HEK293 (cell line): ENCODE measurements around the gene PREX1.

Source experiments
- CTCF ChIA-PET: fragments of 350-600 bp; formaldehyde crosslinking; extraction: SDS; loops from one replicate; lab custom pipeline; 2021; ENCODE audit warnings: antibody characterized with exemption; lab: Yijun Ruan, JAX
- POLR2A ChIA-PET: fragments of 300-600 bp; formaldehyde crosslinking; extraction: SDS; loops from one replicate; lab custom pipeline; 2020; ENCODE audit warnings: antibody characterized with exemption, inconsistent platforms; lab: Yijun Ruan, JAX
- H3K27ac ChIP-seq: fragments of 200-500 bp; sonication (Bioruptor generic); 2 replicates; pipeline ENCODE4 v1.5.1; 2014; ENCODE audit warnings: low read depth, low read length, control low read depth, inconsistent platforms; ENCODE audit errors: extremely low read depth
- H3K36me3 ChIP-seq, 2 experiments: fragments of 200-500 bp in 1 of 2; sonication (Bioruptor generic) in 1 of 2; 1 replicate in 1 of 2; 2 replicates in 1 of 2; pipeline ENCODE4 v1.5.1; 2014 to 2017; ENCODE audit warnings: inconsistent platforms in 2 of 2, low read length in 2 of 2; ENCODE audit not compliant: control insufficient read depth in 2 of 2, insufficient read depth in 1 of 2
- H3K4me1 ChIP-seq: fragments of 200-500 bp; sonication (Bioruptor generic); 2 replicates; pipeline ENCODE4 v1.5.1; 2014; ENCODE audit warnings: mild to moderate bottlenecking, low read length, inconsistent platforms; ENCODE audit not compliant: control insufficient read depth, insufficient read depth
- H3K4me3 ChIP-seq: 2 replicates; pipeline ENCODE4 v1.5.1; 2011; ENCODE audit warnings: low read depth, mild to moderate bottlenecking, control low read depth, low read length, moderate library complexity
- H3K9me3 ChIP-seq: fragments of 200-500 bp; sonication (Bioruptor generic); 2 replicates; pipeline ENCODE4 v1.5.1; 2014; ENCODE audit warnings: low read depth, low read length, inconsistent platforms; ENCODE audit not compliant: control insufficient read depth, insufficient read depth
- BCL11A ChIP-seq: fragments of 450-650 bp; formaldehyde crosslinking; IDR thresholded peaks from 2 replicates; pipeline ENCODE4 v1.5.1; 2016; ENCODE audit warnings: low read depth, missing biosample characterization, missing genetic modification characterization
- BCL11B ChIP-seq: fragments of 450-650 bp; formaldehyde crosslinking; IDR thresholded peaks from 2 replicates; pipeline ENCODE4 v1.5.1; 2016; ENCODE audit warnings: low read depth, missing biosample characterization, missing genetic modification characterization
- MYNN ChIP-seq: fragments of 450-650 bp; formaldehyde crosslinking; IDR thresholded peaks from 2 replicates; pipeline ENCODE4 v1.5.1; 2016; ENCODE audit warnings: missing biosample characterization, missing genetic modification characterization, borderline replicate concordance
- RBAK ChIP-seq: fragments of 450-650 bp; formaldehyde crosslinking; IDR thresholded peaks from 2 replicates; pipeline ENCODE4 v1.5.1; 2016; ENCODE audit warnings: missing biosample characterization, missing genetic modification characterization
- YY2 ChIP-seq: fragments of 450-650 bp; formaldehyde crosslinking; IDR thresholded peaks from 2 replicates; pipeline ENCODE4 v1.5.1; 2016; ENCODE audit warnings: missing biosample characterization, missing genetic modification characterization
- ZFP41 ChIP-seq: fragments of 450-650 bp; formaldehyde crosslinking; IDR thresholded peaks from 2 replicates; pipeline ENCODE4 v1.5.1; 2016; ENCODE audit warnings: missing biosample characterization, missing genetic modification characterization, borderline replicate concordance
- ZNF2 ChIP-seq: fragments of 450-650 bp; formaldehyde crosslinking; IDR thresholded peaks from 2 replicates; pipeline ENCODE4 v1.5.1; 2016; ENCODE audit warnings: missing biosample characterization, missing genetic modification characterization
- ZNF501 ChIP-seq: fragments of 450-650 bp; formaldehyde crosslinking; IDR thresholded peaks from 2 replicates; pipeline ENCODE4 v1.5.1; 2016; ENCODE audit warnings: missing biosample characterization, missing genetic modification characterization
- ZNF585B ChIP-seq: fragments of 450-650 bp; formaldehyde crosslinking; IDR thresholded peaks from 2 replicates; pipeline ENCODE4 v1.5.1; 2016; ENCODE audit warnings: missing biosample characterization, missing genetic modification characterization
- ZNF596 ChIP-seq: fragments of 450-650 bp; IDR thresholded peaks from 2 replicates; pipeline ENCODE4 v1.5.0; 2018; ENCODE audit warnings: missing biosample characterization, mild to moderate bottlenecking, missing genetic modification characterization, moderate library complexity
- ZNF658 ChIP-seq: fragments of 450-650 bp; formaldehyde crosslinking; IDR thresholded peaks from 2 replicates; pipeline ENCODE4; 2016; ENCODE audit warnings: missing biosample characterization, missing genetic modification characterization
- ZSCAN16 ChIP-seq: fragments of 450-650 bp; formaldehyde crosslinking; IDR thresholded peaks from 2 replicates; pipeline ENCODE4 v1.5.1; 2016; ENCODE audit warnings: missing biosample characterization, missing genetic modification characterization
- TF ChIP-seq, protein P1 (sequence below): fragments of 450-650 bp; formaldehyde crosslinking; conservative IDR thresholded peaks from 2 replicates; pipeline ENCODE4 v1.5.1; 2016; ENCODE audit warnings: low read depth, missing biosample characterization, missing genetic modification characterization
- TF ChIP-seq, protein P2 (sequence below): fragments of 450-650 bp; formaldehyde crosslinking; IDR thresholded peaks from 2 replicates; pipeline ENCODE4 v1.5.1; 2016; ENCODE audit warnings: missing biosample characterization, missing genetic modification characterization
- TF ChIP-seq, protein P3 (sequence below): fragments of 450-650 bp; formaldehyde crosslinking; IDR thresholded peaks from 2 replicates; pipeline ENCODE4 v1.5.1; 2016; ENCODE audit warnings: missing biosample characterization, missing genetic modification characterization
- TF ChIP-seq, protein P4 (sequence below): fragments of 450-650 bp; formaldehyde crosslinking; IDR thresholded peaks from 2 replicates; pipeline ENCODE4 v1.5.1; 2016; ENCODE audit warnings: missing biosample characterization, missing genetic modification characterization

PREX1 gene

DNA sequence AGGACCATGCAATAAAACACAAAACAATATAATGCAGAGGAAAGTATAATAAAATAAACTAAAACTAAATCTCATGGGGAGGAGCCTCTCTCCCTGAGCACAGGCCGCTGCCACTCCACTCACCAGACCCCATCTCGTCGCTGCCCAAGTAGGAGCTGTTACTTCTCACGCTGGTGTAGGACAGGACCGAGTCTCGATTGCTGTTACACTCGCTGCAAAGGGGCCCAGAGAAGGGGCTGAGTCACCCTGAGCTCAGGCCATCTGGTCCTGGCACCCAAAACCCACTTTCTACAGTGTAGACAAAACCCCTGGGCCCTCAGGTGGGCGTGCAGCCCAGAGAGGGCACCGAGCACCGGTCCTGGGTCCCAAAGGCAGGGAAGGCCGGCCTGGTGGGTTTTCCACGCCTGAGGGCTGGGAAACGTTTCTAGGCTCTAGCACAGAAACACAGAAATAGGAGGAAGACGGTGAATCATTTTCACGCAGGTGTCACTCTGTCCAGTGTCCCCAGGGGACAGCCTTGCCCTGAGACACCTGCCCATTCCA lies 183.4 kb downstream of the PREX1 start:
- no peak overlapping the region for H3K4me3 ChIP-seq
- CTCF ChIA-PET, result interaction anchor here (0.5 to 1.0 kb wide), 2 partner anchors 13 to 25 kb away, joined by 3 to 5 read pairs; no protein-coding TSS in a partner anchor

More for the DNA sequence above, 183.4 kb downstream of the PREX1 start:
- POLR2A ChIA-PET, result no interaction called here
- TF ChIP-seq ZNF658 (tag by site-specific recombination), result no peak
- TF ChIP-seq, protein P1, sequence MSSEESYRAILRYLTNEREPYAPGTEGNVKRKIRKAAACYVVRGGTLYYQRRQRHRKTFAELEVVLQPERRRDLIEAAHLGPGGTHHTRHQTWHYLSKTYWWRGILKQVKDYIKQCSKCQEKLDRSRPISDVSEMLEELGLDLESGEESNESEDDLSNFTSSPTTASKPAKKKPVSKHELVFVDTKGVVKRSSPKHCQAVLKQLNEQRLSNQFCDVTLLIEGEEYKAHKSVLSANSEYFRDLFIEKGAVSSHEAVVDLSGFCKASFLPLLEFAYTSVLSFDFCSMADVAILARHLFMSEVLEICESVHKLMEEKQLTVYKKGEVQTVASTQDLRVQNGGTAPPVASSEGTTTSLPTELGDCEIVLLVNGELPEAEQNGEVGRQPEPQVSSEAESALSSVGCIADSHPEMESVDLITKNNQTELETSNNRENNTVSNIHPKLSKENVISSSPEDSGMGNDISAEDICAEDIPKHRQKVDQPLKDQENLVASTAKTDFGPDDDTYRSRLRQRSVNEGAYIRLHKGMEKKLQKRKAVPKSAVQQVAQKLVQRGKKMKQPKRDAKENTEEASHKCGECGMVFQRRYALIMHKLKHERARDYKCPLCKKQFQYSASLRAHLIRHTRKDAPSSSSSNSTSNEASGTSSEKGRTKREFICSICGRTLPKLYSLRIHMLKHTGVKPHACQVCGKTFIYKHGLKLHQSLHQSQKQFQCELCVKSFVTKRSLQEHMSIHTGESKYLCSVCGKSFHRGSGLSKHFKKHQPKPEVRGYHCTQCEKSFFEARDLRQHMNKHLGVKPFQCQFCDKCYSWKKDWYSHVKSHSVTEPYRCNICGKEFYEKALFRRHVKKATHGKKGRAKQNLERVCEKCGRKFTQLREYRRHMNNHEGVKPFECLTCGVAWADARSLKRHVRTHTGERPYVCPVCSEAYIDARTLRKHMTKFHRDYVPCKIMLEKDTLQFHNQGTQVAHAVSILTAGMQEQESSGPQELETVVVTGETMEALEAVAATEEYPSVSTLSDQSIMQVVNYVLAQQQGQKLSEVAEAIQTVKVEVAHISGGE, result no peak
- no peak for TF ChIP-seq BCL11B
- no peak for TF ChIP-seq RBAK (tag by site-specific recombination)
- TF ChIP-seq, protein P2, sequence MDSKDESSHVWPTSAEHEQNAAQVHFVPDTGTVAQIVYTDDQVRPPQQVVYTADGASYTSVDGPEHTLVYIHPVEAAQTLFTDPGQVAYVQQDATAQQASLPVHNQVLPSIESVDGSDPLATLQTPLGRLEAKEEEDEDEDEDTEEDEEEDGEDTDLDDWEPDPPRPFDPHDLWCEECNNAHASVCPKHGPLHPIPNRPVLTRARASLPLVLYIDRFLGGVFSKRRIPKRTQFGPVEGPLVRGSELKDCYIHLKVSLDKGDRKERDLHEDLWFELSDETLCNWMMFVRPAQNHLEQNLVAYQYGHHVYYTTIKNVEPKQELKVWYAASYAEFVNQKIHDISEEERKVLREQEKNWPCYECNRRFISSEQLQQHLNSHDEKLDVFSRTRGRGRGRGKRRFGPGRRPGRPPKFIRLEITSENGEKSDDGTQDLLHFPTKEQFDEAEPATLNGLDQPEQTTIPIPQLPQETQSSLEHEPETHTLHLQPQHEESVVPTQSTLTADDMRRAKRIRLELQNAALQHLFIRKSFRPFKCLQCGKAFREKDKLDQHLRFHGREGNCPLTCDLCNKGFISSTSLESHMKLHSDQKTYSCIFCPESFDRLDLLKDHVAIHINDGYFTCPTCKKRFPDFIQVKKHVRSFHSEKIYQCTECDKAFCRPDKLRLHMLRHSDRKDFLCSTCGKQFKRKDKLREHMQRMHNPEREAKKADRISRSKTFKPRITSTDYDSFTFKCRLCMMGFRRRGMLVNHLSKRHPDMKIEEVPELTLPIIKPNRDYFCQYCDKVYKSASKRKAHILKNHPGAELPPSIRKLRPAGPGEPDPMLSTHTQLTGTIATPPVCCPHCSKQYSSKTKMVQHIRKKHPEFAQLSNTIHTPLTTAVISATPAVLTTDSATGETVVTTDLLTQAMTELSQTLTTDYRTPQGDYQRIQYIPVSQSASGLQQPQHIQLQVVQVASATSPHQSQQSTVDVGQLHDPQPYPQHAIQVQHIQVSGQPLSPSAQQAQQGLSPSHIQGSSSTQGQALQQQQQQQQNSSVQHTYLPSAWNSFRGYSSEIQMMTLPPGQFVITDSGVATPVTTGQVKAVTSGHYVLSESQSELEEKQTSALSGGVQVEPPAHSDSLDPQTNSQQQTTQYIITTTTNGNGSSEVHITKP (tag by site-specific recombination), result no peak
- TF ChIP-seq ZNF501 (tag by site-specific recombination), result no peak
- TF ChIP-seq, protein P3, sequence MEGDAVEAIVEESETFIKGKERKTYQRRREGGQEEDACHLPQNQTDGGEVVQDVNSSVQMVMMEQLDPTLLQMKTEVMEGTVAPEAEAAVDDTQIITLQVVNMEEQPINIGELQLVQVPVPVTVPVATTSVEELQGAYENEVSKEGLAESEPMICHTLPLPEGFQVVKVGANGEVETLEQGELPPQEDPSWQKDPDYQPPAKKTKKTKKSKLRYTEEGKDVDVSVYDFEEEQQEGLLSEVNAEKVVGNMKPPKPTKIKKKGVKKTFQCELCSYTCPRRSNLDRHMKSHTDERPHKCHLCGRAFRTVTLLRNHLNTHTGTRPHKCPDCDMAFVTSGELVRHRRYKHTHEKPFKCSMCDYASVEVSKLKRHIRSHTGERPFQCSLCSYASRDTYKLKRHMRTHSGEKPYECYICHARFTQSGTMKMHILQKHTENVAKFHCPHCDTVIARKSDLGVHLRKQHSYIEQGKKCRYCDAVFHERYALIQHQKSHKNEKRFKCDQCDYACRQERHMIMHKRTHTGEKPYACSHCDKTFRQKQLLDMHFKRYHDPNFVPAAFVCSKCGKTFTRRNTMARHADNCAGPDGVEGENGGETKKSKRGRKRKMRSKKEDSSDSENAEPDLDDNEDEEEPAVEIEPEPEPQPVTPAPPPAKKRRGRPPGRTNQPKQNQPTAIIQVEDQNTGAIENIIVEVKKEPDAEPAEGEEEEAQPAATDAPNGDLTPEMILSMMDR (tag by site-specific recombination), result no peak
- TF ChIP-seq ZNF585B (tag by site-specific recombination), result no peak
- no peak for TF ChIP-seq ZSCAN16 (tag by site-specific recombination)
- TF ChIP-seq ZFP41, result no peak
- no peak for TF ChIP-seq ZNF596 (tag by site-specific recombination)
- no peak for TF ChIP-seq YY2 (tag by site-specific recombination)
- TF ChIP-seq, protein P4, sequence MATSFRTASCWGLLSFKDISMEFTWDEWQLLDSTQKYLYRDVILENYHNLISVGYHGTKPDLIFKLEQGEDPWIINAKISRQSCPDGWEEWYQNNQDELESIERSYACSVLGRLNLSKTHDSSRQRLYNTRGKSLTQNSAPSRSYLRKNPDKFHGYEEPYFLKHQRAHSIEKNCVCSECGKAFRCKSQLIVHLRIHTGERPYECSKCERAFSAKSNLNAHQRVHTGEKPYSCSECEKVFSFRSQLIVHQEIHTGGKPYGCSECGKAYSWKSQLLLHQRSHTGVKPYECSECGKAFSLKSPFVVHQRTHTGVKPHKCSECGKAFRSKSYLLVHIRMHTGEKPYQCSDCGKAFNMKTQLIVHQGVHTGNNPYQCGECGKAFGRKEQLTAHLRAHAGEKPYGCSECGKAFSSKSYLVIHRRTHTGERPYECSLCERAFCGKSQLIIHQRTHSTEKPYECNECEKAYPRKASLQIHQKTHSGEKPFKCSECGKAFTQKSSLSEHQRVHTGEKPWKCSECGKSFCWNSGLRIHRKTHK (tag by site-specific recombination), result no peak
- no peak for TF ChIP-seq MYNN
- TF ChIP-seq BCL11A (tag by site-specific recombination), result no peak
- TF ChIP-seq ZNF2 (tag by site-specific recombination), result no peak
- H3K4me1 ChIP-seq, result no peaks in the 10 kb centered on the region
- H3K9me3 ChIP-seq, result no peaks in the 10 kb centered on the region
- peaks cover 0 to 28% of the 10 kb centered on the region in 2 experiments; a peak in 1 of 3 replicates for H3K36me3 ChIP-seq
- H3K27ac ChIP-seq, result no peak overlapping the region
